Measurements from ENCODE around the gene DCC.

DCC gene

GRCh38 chr18:53421869-53422268 lies 1081.9 kb downstream of the DCC start:
- DNase-seq (ENCODE audit: extremely low spot score) = no peak
- CTCF ChIA-PET = no interaction called here
- no peak for TF ChIP-seq CTCF (IDR thresholded peaks at IDR 0.05; ENCODE audit: control extremely low read depth, extremely low read depth, low read depth, missing control alignments)
- POLR2A ChIA-PET = no interaction called here

- TF ChIP-seq CTCF (IDR thresholded peaks at IDR 0.05; ENCODE audit: control extremely low read depth, extremely low read depth, low read depth, missing control alignments) = no peak
- DNase-seq (ENCODE audit: extremely low spot score) = no peak
- ChIA-PET POLR2A (no interaction called here), CTCF (no interaction called here)
Measured at GRCh38 chr18:53422896-53423295, 1082.9 kb downstream of the DCC start.

GRCh38 chr18:53426666-53427184 lies 1086.7 kb downstream of the DCC start:
- ChIA-PET CTCF (interaction anchor here (0.9 to 1.5 kb wide), 2 partner anchors 10 to 13 kb away, joined by 3 read pairs; no protein-coding TSS in a partner anchor), POLR2A (no interaction called here)
- TF ChIP-seq CTCF (IDR thresholded peaks at IDR 0.05; ENCODE audit: control extremely low read depth, extremely low read depth, low read depth, missing control alignments) = no peak
- DNase-seq (ENCODE audit: extremely low spot score) = no peak

- ChIA-PET POLR2A (no interaction called here), CTCF (interaction anchor here (1.2 to 2.4 kb wide), 2 partner anchors 9 to 30 kb away, joined by 3 to 6 read pairs; no protein-coding TSS in a partner anchor)
- no peak for DNase-seq (ENCODE audit: extremely low spot score)
- TF ChIP-seq CTCF (IDR thresholded peaks at IDR 0.05; ENCODE audit: control extremely low read depth, extremely low read depth, low read depth, missing control alignments) = no peak
Measured at GRCh38 chr18:53441761-53442414, 1101.9 kb downstream of the DCC start.

- no peak for DNase-seq (ENCODE audit: extremely low spot score)
- POLR2A ChIA-PET = no interaction called here
Measured at GRCh38 chr18:53442415-53442783, 1102.4 kb downstream of the DCC start.

GRCh38 chr18:53443336-53443735 lies 1103.3 kb downstream of the DCC start:
- CTCF ChIA-PET = interaction anchor here (1.1 to 2.4 kb wide), 2 partner anchors 10 to 14 kb away, joined by 3 to 6 read pairs; no protein-coding TSS in a partner anchor
- POLR2A ChIA-PET = no interaction called here
- no peak for TF ChIP-seq CTCF (IDR thresholded peaks at IDR 0.05; ENCODE audit: control extremely low read depth, extremely low read depth, low read depth, missing control alignments)
- no peak for DNase-seq (ENCODE audit: extremely low spot score)

More at GRCh38 chr18:53442415-53442783, 1102.4 kb downstream of the DCC start:
- CTCF ChIA-PET = interaction anchor here (1.1 to 2.4 kb wide), 2 partner anchors 10 to 13 kb away, joined by 3 to 6 read pairs; no protein-coding TSS in a partner anchor
- TF ChIP-seq CTCF (IDR thresholded peaks at IDR 0.05; ENCODE audit: control extremely low read depth, extremely low read depth, low read depth, missing control alignments) = no peak

Data from GM10248 (cell line).